ENCODE measurements around the gene MYRIP.

MYRIP gene

DNA sequence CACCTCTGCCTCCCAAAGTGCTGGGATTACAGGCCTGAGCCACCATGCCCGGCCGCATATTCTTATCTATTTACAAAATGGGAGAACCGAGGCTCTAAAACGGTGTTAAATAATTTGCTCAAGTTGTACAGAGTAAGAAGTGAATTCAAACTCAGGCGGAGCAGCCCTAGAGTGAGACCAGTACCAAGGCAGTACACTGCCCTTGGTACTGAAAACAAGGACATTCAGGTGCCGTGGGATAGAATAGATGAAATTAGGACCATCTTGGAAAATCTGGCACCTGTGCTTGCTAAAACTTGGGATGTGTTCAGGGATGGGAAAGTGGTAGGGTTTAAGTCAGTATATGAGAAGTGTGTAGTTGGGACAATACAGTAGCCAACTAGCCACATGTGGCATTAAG lies 100.7 kb downstream of the MYRIP start:
- DNase-seq = no peak

- DNase-seq = no peak
Measured at GRCh38 chr3:39910826-39911464, 101.5 kb downstream of the MYRIP start.

DNA sequence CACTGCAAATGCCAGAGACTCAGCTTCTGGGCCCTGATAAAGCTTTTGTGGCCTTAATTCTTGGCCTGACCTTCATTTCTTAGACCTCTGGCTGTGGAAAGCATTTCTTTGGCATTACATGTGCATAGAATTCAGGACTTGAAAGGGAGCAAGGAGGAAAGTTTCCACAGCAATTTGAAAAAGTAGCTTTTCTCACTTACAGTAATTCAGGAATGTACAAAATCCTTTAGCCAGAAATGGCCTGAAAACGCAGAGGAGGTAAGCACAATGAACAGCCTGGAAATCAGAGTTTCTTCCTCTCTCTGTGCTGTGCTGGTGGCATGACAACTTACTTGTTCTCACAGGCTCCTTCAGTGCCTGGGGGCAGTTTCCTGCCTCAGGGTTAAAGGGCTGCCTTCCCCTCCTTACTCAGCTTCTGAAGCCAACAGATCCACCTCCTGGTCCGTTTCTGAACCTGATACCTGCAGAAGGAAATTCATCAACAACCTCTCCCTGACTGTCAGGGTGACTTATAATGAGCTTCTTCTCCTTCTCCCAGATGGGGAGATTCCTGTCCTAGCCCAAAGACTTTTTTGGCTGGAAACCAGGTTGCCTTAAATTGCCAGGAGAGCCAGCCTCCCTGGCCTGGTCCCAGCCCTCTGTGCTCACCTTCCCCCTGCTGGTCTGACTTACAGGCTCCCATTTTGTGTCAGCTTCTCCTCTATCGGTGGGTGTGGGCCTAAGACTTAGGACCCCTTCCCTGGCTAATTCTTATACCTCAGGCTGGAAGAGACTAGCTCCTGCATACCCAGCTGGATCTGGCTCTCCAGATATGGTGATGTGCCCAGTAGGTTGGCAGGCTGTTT lies 102.3 kb downstream of the MYRIP start:
- no peak for DNase-seq

DNA sequence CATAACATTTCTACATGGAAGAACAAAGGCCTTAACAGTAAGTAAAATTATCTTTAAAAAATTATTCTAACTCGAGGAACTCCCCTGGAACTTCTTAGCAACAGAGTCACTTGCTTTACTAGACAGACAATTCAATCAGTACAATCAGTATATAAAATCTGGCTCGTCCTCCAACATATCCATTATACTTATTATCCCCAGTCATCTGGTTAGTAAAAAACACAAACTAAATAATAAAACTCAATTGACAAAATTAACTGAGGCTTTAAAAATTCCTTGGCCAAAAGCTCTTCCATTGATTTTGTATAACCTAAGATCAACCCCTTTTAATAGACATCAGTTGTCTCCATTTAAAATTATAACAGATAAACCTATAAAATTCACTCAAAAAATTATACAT lies 105.6 kb downstream of the MYRIP start:
- DNase-seq = no peak

GRCh38 chr3:39917065-39917773 lies 107.8 kb downstream of the MYRIP start:
- no peak for DNase-seq

DNA sequence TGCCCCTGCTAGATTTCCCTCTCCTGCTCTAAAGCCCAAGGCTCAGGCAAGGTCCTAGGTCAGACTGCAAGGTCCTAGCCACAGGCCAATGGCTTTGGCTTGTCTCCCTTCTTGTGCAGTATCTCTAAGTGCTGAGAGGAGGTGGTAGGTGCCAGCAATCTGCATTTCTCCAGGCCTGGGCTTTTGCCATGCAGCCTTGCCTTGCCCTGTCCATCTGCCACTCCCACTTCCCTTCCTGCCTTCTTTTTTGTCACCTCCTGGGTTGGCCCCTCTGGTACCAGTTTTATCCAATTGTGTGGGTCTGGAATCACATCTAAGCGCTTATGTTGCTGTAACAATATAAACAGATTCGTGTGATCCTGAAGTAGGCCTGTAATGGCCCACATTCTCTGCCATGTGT lies 109.9 kb downstream of the MYRIP start:
- DNase-seq = no peak

GRCh38 chr3:39920271-39920670 lies 110.9 kb downstream of the MYRIP start:
- no peak for DNase-seq

DNA sequence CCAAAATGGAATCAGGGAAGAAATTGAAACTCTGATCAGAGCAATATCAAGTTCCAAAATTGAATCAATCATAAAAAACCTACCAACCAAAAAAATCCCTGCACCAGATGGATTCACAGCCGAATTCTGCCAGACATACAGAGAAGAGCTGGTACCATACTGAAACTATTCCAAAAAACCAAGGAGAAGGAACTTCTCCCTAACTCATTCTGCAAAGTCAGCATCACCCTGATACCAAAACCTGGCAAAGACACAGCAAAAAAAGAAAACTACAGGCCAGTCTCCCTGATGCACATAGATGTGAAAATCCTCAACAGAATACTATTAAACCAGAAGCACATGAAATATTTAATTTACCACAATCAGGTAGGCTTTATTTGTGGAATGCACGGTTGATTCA lies 118.1 kb downstream of the MYRIP start:
- no peak for DNase-seq

DNA sequence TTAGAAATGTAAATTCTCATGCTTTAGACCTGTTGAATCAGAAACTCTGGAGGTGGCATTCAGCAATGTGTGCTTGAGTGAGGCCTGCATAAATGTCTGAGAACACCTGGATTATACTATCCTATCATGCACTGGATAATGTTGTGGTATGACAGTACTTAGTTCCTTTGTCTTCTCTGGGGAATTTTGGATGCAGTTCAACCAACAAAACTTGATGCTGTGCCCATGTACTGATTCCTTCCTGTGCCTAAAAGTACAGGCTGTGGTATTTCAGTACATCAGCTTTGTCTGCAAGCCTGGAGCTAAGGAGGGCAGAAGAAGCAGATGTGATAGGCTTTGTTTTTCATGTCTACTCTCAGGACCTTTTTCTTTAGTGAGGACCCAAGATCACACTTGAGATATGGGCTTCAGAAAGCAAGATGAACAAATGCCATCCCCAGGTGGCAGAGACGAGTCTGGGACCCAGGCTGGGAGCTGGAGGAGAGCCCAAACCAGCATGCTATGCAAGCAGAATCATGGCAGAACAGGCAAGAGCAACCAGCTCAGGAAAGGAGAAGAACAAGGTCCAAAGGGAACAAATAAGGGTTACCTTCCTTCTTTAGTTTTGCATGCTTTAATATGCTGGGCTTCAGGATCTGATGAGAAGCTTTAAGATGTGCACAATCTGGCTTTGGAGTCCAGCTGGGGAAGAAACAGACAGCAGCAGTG lies 124.7 kb downstream of the MYRIP start:
- no peak for DNase-seq

GRCh38 chr3:39934696-39935095 lies 125.3 kb downstream of the MYRIP start:
- no peak for DNase-seq

DNA sequence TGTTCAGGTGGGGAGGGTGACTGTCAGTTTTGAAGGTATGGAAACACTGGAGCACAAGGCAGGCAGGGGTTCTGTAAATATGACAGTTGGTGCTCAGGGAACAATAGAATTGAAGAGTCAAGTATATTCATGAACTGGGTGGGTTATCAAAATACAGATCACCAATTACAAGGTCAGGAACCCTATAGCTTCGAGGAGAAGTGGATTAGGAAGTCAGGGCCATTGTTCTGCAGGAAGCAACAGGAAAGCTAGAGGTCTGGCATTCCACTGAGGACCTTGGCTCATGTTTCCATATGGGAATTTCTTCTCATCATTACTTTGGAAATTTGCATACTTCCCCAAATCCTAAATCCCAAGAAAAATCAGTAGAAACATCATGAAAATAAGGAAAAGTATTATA lies 125.9 kb downstream of the MYRIP start:
- no peak for DNase-seq

- no peak for DNase-seq
Measured at GRCh38 chr3:39936848-39937247, 127.4 kb downstream of the MYRIP start.

GRCh38 chr3:39937315-39937714 lies 127.9 kb downstream of the MYRIP start:
- DNase-seq = no peak

DNA sequence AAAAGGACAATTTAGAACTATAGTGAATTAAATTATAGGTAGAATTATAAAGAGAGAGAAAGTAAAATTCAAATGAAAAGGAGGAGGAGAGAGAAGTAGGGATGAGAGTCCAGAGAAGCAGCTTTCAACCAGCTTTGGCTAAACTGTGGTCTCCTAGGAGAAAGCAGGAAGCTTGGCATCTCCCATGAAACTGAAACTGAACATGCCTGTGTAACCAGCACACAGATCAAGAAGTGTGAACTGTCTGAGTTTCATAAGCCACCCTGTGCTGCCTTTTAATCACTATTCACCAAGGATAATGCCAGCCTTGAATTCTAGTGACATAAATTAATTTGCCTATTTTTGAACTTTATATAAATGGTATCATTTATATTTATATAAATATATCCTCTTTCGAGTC lies 128.5 kb downstream of the MYRIP start:
- DNase-seq = no peak

- peak; percentile 33 for DNase-seq
Measured at GRCh38 chr3:39941931-39942330, 132.5 kb downstream of the MYRIP start.

- DNase-seq = no peak
Measured at GRCh38 chr3:39960515-39961191, 151.2 kb downstream of the MYRIP start.

DNA sequence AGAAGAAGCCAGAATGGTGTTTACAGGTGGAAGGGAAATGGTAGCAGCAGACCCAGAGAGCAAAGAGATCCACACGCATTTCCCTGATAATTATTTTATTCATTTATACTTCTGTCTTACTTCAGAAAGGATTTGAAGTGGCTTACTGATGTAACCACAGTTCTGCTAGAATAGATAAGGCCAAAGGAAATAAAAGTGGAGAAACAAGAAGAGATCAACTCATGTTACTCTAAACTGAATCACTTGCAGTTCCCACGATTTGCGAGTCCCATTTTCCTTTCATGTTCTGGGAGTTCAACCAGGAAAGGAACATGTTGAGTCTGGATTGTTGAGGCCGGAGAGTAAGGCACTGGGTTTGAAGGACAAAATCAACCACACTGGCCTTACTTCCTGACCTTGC lies 151.8 kb downstream of the MYRIP start:
- no peak for DNase-seq

GRCh38 chr3:39962581-39962980 lies 153.2 kb downstream of the MYRIP start:
- DNase-seq = no peak

DNA sequence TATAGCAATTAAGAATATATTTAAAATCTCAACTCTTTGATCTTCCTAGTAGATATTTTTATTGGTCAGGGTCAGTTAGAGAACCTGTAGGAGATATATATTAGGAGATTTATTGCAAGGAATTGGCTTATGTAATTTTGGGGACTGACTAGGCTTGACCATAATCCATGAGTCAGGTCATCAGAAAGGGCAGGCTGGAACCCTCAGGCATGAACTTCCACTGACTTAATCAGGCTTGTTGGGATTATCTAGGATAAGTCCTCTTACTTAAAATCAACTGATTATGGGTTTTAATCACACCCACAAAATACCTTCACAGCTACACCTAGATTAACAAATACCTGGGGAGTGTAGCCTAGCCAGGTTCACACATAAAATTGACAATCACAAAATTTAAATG lies 156.1 kb downstream of the MYRIP start:
- no peak for DNase-seq

- DNase-seq = no peak
Measured at GRCh38 chr3:39965997-39966396, 156.6 kb downstream of the MYRIP start.

DNA sequence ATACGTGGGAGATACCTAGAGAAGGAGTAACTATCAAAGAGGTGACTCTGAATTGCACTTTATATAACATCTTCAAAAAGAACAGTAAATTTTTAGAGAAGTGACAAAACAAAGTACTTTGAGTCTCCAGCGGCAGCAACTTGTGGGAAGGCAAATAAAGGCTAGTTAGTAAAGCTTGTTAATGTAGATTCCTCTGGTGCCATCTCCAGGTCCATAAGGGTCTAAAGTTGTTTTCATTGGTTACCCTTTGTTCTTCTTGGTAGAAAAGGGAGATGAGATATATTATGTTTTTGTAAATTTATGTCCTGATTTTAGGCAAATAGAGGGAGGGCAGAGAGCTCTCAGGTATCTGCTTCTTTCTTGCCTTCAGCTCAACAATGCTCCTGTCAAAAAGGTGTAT lies 161.6 kb downstream of the MYRIP start:
- DNase-seq = no peak

- no peak for DNase-seq
Measured at GRCh38 chr3:39971559-39972031, 162.2 kb downstream of the MYRIP start.

DNA sequence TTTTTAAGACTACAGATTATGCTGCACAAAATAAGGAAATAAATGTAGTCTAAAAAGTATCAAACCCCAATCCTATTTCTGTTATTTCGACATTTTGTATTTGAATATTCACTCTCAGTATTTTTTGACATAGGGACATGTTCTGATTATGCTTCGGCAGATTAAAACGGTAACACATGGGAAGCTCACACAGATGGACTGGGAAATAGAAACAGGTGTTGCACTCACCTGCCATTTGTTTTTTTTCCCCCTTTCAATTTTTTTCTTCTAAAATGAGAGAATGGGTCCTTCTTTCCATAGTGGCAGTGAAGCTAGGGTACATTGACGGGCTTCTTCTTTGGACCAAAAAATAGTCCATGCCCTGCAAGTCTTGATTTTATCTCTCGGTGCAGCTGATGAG lies 163.1 kb downstream of the MYRIP start:
- DNase-seq = no peak

Data from SHP77 treated with DMSO at 0.1 percent for 48 hours (cell line).